Stimulated activated CD8-positive, alpha-beta memory T cell treated with anti-CD3 and anti-CD28 coated beads, Interleukin-15, amount 100 ng/mL, for 48 hours (primary cell): ENCODE data around the gene SEPTIN2.
"Not testable (repeated sequence)": the region's sequence is repeated elsewhere in the genome, so short reads cannot be mapped to it uniquely, and the experiment has no call there.

Experiments
- DNase-seq, 2 donors: peaks; one replicate each; pipeline ENCODE4 v3.0.0-alpha.2; 2020; ENCODE audit warnings: low read depth in 2 of 2

The SEPTIN2 gene

GRCh38 chr2:241350878-241351639 lies 35.3 kb downstream of the SEPTIN2 start:
- DNase-seq = no peak

- DNase-seq = no peak
Observed at GRCh38 chr2:241351640-241352031, 35.9 kb downstream of the SEPTIN2 start.

DNA sequence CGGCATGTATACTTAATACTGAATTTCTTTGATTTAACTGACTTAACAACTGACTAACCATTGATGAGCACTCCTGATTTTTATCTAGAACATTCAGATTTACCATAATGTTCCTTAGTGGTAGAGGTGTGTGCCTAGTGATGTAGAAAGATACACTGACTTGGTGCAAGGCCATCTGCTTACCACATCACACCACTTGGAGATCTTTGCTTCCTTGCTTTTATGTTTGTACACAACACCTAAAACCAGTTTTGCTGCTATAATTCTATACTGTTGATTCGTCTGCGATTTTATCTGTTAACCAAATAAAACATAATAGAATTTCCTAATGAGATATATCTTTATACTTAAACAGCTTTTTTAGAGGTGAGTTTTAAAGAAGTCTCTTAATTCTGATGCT lies 36.5 kb downstream of the SEPTIN2 start:
- no peak for DNase-seq

DNA sequence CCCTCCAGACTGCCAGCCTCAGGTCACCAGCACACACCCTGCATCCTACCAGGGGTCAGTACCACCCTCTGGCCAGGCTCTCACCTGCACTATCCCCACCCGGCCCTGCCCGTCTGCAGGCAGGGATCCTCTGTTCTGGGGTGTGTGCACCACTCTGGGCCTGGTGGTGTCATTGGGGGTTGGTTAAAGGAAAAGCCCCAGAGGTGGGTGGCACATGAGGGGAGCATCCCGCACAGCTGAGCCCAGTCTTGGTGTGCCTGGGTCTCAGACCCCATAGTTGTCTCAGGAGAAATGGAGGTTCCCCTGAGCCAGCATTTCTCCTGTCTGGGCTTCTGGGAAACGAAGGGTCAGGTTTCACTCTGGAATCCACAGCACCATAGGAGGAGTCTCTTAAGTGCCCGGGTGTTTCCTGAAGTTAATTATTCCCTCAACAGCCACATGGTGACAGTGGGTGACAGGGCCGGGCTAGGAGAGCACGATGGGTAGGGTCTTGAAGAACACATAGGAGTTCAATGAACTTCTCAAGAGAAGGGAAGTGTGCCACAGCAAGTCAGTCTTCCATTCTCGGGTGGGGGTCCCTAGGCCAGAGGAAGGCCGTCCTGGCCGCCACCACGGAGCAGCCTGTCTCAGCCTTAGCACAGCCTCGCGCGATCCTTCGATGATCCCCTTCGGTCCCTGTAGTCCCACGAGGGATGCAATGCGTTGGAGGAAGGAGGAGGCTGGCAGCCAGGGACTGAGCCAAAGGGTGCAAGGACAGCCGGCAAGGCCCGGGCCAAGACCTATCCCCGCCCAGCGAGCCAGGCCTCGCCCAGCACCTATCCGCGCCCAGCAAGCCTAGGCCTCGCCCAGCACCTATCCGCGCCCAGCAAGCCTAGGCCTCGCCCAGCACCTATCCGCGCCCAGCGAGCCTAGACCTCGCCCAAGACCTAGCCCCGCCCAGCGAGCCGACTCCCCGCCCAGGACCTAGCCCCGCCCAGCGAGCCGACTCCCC lies 39.2 kb downstream of the SEPTIN2 start:
- DNase-seq = peak; percentile 48 to 72

DNA sequence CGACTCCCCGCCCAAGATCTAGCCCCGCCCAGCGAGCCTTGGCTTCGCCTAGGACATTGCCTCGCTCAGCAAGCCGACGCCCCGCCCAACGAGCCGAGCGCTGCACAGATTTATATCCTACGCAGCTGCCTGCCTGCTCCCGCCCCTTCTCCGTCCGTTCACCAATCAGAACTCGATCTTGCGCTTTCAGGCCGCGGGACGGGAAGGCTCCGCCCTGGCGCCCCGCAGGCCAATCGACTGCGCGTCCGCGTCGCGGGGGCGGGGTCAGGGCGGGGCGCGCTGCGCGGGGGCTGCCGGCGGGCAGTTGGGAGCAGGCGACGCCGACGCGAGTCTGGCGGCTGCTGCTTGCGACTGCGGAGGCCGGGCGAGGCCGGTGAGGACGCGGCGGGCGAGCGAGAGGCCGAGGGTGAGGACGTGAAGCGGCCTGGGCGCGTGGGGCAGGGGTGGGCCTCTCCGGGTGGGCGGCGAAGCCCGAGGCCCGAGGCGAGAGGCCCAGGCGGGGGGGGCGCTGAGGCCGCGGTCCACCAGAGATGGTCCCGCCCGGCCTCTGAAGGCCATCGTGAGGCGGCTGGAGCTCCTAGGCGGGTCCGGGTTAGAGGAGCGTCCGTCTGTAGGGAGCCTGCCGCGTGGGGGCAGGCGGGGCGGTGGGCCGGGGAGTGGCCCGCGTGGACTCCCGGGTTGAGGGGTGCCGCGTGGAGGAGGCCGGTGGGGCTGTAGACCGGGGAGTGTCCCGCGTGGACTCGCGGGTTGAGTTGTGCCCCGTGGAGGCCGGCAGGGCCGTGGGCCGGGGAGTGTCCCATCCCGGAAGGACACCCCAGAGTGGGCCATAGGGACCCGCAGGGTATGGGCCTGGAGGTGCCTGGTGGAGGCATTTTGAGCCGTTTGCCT lies 40.5 kb downstream of the SEPTIN2 start, which contains the start of gene FARP2:
TSS of gene FARP2 (plus strand) at position 303 of the 888 bp plus-strand sequence. CDS start 16,823 bp downstream, outside the sequence.
- peak; percentile 94 to 95 for DNase-seq

- DNase-seq = no peak
Observed at GRCh38 chr2:241356871-241357260, 41.1 kb downstream of the SEPTIN2 start.

- DNase-seq = no peak
Observed at GRCh38 chr2:241357531-241357930, 41.8 kb downstream of the SEPTIN2 start.

DNA sequence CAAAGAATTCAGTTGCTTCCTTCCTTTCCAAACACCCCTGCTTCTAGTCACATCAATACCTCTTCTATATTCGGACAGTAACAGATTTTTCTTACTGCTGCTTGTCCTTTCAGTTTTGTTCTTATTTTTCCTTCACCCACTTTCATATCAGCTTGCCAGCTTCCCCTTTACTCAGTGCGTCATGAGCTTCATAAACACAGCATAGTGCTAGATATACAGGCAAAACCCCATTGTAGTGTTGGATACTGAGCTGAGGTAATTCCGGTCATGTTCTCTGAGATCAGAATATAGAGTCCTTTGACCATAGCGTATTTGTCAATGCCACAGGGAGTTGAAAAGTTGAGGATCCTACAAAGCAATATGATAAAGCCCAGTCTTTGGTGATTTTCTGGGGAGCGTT lies 42.7 kb downstream of the SEPTIN2 start:
- no peak for DNase-seq

- DNase-seq = no peak
Observed at GRCh38 chr2:241359481-241360045, 43.8 kb downstream of the SEPTIN2 start.

DNA sequence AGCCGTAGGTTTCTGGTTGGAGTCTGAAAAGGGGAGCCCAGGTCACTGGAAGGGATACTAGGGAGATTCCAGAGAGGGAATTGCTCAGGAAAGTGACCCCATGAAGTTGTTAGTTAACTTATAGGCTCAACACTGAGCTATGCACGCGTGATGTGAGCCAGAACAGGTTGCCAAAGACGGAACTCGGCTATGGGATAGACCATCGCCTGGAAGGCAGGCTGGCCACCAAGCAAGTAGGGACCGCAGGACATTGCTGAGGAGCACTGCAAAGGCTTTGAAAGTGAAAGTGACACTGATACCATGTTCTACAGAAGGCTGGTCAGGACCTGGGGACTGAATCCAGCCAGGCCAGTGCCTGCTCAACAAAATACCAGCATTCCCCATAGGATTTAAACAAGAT lies 47.7 kb downstream of the SEPTIN2 start:
- no peak for DNase-seq

GRCh38 chr2:241364781-241365180 lies 49.1 kb downstream of the SEPTIN2 start:
- DNase-seq = no peak

- DNase-seq = no peak
Observed at GRCh38 chr2:241366678-241367077, 51.0 kb downstream of the SEPTIN2 start.

DNA sequence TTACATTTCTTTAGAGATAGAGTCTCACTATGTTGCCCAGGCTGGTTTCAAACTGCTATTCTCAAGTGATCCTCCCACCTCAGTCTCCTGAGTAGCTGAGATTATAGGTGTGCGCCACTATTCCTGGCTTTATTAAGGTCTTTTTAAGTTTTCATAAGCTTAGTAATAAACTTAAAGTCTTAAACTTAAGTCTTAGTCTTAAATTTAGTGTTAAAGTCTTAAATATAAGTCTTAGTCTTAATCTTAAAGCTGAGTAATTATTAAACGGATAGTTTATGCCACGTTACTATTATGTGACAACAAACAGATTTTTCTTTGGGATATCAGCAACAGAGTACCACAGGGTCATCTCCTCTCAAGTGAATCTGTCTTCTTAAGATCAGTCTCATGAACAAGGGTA lies 52.9 kb downstream of the SEPTIN2 start:
- DNase-seq = no peak

GRCh38 chr2:241372361-241372992 lies 56.8 kb downstream of the SEPTIN2 start:
- DNase-seq = no peak

DNA sequence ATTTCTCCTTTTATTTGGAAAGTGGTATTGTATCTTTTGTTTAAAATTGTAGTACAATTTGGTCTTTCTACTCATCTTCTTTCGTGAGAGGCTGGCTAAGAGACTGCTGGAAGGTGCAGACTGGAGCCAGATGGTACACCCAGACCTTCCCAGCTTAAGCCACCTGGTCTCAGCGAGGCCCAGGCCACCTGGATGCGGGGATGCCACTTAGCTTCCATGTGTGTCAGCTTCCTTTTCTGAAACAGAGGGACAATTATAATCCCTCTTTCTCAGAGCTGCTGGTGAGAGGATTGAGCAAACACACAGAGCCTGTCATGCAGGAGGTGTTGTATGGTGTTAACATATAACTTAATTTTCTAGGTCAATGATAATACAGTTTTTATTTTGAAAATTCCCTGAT lies 57.7 kb downstream of the SEPTIN2 start:
- no peak for DNase-seq

- DNase-seq = not testable (repeated sequence)
Observed at GRCh38 chr2:241373906-241374305, 58.2 kb downstream of the SEPTIN2 start.

DNA sequence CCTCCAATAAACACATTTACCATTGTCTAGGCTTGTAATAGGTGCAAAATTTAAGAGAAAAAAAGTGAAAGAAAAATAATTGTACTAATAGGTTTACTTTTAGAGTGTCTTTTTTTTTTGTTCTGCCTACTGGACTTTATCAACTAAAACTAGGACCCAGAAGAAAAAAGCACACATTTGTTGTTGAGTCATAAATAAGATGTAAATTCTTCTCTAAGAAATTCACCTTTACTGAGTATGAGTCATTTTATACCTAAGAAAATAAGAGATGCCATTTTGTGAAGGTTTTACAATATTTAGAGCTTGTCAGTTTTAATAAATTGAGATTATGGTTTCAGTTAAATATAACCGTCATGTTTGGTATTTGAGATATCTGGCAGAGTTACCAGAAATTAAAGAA lies 59.6 kb downstream of the SEPTIN2 start:
- no peak for DNase-seq

GRCh38 chr2:241376808-241377207 lies 61.1 kb downstream of the SEPTIN2 start:
- DNase-seq = no peak

DNA sequence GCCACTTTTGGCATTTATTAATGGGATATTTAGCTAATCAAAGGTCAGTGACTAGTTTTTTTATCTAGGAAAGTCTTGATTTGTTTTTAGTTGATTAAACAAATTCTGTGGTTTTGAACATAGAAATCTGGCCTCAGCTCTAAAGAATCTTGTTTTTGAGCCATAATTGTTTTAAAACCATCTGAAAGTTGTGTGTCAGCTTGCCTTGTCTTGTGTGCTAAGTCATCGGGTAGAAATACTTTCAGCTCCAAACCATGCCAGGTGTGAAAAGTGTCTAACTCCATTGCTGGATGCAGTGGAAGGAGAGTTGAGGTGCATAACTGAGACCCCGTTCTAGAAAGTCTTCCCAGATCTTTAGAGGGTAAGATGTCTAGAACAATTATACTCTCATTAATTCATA lies 63.1 kb downstream of the SEPTIN2 start:
- no peak for DNase-seq
